NCI-H2107 treated with DMSO at 0.1 percent for 48 hours (cell line): ENCODE results near the gene SH3RF2.
"Not testable (repeated sequence)": the region's sequence is repeated elsewhere in the genome, so short reads cannot be mapped to it uniquely, and the experiment has no call there.

Experiments used
- DNase-seq: peaks from one replicate; lab custom pipeline; 2025; ENCODE audit not compliant: unreplicated experiment; lab: John Stamatoyannopoulos, UW

The SH3RF2 gene, protein sequence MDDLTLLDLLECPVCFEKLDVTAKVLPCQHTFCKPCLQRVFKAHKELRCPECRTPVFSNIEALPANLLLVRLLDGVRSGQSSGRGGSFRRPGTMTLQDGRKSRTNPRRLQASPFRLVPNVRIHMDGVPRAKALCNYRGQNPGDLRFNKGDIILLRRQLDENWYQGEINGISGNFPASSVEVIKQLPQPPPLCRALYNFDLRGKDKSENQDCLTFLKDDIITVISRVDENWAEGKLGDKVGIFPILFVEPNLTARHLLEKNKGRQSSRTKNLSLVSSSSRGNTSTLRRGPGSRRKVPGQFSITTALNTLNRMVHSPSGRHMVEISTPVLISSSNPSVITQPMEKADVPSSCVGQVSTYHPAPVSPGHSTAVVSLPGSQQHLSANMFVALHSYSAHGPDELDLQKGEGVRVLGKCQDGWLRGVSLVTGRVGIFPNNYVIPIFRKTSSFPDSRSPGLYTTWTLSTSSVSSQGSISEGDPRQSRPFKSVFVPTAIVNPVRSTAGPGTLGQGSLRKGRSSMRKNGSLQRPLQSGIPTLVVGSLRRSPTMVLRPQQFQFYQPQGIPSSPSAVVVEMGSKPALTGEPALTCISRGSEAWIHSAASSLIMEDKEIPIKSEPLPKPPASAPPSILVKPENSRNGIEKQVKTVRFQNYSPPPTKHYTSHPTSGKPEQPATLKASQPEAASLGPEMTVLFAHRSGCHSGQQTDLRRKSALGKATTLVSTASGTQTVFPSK

DNA sequence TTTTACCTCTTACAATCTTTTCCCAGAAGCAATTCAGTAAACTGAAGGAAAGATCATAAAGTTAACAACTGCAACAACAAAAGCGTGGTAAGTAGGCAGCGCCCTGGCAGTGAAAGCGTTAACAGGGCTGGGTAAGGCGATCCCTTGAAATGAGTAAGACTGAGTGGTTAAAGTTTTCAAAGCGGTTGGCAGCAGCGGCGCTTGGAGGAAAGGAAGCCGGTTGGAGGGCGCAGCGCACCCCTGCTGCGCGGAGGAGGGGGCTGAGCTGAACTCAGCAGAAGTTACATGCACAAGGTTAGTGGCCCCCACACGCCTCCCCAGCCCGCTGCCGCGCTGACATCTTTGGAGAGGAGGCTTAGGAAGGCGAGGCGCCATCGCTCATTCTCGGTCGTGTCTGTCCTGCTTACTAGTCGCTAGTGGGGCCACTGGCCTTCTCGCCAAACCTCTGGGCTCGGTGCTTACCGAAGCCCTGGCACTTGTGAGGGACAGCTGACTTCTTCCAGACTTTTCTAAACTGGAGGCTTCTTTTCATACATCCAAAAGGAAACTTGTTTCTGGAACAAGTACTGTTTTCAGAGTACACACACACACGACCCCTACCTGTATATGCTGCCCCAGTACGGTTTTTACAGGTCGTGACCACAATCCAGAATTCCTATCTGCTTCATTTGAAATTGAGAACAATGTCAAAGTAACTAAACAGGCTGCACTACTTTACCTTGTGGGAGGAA, at the start of gene SH3RF2:
Gene SH3RF2 (plus strand): TSS at position 178 of the 731 bp plus-strand sequence. CDS start 1,351 bp downstream, outside the sequence.
- no peak for DNase-seq

GRCh38 chr5:145887217-145887616, 49.2 kb upstream of the SH3RF2 start:
- no peak for DNase-seq

GRCh38 chr5:145887976-145888574, 48.3 kb upstream of the SH3RF2 start:
- DNase-seq: no peak

DNA sequence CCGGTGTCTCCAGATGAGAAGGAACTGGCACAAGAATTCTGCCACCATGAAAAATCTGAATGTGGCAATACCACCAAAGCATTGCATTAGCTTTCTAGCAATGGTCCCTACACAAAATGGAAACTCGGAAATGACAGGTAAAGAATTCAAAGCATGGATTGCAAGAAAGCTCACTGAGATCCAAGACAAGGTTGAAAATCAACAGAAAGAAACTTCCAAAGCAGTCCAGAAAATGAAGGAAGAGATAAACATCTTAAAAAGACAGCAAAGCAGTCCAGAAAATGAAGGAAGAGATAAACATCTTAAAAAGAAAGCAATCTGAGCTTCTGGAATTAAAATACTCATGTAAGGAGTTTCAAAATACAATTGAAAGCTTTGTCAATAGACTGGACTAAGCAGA, 46.8 kb upstream of the SH3RF2 start:
- DNase-seq: no peak

DNA sequence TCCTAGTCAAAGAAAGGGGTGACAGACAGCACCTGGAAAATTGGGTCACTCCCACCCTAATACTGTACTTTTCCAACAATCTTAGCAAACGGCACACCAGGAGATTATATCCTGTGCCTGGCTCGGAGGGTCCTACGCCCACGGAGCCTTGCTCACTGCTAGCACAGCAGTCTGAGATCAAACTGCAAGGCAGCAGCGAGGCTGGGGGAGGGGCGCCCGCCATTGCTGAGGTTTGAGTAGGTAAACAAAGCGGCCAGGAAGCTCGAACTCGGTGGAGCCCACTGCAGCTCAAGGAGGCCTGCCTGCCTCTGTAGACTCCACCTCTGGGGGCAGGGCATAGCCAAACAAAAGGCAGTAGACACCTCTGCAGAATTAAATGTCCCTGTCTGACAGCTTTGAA, 45.0 kb upstream of the SH3RF2 start:
- DNase-seq: not testable (repeated sequence)

- no peak for DNase-seq
Observed at GRCh38 chr5:145898171-145898570, 38.2 kb upstream of the SH3RF2 start.

DNA sequence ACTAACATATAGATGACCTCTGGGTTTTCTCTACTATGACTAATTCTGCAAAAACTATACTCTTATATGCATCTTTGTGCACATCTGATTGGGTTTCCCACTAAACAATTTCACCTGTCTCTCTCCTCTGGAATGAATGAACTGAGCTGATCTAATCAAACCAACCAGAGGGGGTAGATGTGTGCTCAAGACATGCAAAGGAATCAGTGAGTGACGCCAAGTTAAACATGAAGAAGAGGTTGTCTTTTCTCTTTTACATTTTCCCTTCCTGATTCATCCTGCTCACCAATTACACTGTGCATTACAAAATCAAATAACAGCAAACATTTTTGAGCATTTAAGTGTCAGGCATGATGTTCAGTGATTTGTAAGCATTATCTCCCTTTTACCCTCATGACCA, 34.0 kb upstream of the SH3RF2 start:
- DNase-seq: no peak

- no peak for DNase-seq
Observed at GRCh38 chr5:145903113-145903512, 33.3 kb upstream of the SH3RF2 start.

GRCh38 chr5:145903867-145904266, 32.5 kb upstream of the SH3RF2 start:
- no peak for DNase-seq

- DNase-seq: no peak
Observed at GRCh38 chr5:145904743-145905142, 31.6 kb upstream of the SH3RF2 start.

DNA sequence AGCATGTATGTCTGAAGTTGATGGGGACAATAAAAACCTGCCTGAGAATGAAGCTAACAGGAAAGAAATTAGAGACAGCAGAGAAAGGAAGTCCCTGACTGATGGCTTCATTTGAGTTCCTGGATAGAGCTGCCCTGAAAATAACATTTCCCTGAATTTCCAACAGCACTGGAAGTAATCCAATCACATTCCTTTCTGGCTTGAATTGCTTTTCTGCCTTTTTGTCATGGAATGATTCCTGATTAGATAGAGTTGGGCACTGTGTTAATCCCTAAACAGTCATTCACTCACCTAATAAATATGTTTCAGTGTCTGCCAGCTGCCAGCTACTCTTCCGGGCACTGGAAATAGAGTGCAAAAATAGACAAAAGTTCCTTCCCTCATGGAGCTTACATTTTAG, 30.0 kb upstream of the SH3RF2 start:
- DNase-seq: no peak

DNA sequence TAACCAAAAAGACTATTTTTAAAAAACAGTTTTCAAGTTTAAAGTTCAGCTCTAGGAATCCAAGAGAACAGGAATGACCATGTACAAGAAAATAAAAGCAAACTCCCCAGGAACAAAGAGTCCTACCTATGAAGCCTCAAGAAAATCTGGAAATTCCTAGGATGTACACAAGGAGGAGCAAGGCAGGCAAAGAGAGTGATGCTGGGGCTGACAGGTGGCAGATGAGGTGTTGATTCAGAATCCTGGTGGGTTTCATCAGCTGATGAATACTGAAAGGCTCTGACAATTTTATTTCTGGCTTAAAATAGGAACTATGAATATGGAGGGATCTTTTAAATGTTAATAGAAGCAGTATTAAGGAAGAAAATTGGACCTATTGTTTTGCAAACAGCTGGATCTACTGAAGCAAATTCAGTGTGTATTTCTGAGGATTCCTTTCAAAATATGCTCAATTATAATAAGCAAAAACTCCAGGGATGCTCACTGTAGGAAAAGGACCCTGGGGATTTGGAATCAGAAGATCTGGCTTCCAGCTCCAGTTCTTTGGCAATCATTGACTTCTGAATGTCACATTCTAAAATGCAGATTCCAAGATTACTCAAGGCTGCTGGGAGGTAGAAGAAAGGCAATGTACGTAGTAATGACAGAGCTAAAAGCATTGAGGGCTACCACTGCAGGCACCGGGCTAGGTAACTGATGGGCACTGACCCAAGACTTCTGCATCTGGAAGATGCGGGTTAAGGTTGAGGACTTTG, 28.0 kb upstream of the SH3RF2 start:
- no peak for DNase-seq

- DNase-seq: no peak
Observed at GRCh38 chr5:145911164-145911563, 25.2 kb upstream of the SH3RF2 start.

GRCh38 chr5:145912019-145912418, 24.4 kb upstream of the SH3RF2 start:
- DNase-seq: no peak

DNA sequence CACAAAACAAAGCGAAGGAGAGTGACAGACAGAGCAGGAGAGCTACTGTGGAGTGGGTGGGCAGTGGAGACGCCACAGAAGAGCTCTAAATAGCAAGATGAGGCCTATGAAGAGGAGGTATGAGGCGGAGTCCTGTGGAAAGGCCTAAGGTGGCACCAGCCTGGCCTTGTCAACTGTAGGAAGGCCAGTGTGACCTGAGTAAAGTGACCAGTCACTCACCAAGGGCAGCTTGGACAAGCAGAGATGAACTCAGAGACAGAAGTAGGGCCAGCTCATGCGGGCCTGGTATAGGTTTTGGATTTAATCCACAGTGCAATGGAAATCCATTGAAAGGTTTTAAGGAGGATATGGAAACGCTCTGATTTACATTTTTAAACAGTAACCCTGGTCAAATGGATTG, 23.8 kb upstream of the SH3RF2 start:
- DNase-seq: no peak

DNA sequence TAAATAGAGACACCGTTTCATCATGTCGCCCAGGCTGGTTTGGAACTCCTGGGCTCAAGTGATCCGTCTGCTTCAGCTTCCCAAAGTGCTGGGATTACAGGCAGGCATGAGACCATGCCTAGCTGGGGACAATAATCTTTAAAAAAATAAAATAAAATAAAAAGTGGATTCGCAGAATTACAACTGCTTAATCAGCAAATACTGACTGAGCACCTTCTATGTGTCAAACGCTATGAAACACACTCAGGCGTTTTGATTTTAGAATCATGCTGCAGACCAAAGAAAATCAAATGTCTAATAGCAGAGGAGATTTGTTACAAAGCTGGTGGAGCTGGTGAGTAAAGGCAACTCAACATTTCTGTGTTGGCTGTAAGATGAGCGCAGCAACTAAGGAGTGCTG, 22.7 kb upstream of the SH3RF2 start:
- DNase-seq: no peak

DNA sequence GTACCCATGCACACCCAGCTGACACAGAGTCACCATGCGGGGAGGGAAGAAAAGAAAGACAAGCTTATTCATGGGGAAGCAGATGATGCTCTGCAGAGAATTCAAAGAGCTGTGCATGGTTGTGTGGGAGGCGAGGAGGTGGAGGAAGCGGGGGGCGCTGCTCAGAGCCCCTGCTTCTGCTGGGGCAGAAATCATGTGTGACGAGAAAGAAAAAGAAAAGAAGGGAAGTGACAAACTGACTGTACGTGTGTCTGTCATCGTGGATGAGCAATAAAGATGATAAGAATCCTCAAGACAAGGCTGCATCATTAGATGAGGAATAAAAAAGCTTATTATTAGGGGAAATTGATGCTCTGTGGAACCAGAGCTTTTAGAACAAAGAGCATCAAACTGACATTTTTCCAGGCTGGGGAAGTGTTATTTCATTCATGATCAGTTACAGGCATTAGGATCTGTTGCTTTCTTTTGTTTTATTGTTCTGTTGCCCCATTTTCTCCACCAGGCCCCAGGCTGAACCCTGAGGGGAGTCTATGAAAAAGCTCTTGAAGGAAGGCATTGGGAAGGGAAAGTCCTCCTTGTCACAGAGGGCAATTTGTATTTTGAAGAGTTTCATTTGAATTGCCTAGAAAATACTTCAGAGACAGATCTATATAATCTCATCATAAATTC, 20.3 kb upstream of the SH3RF2 start:
- no peak for DNase-seq

DNA sequence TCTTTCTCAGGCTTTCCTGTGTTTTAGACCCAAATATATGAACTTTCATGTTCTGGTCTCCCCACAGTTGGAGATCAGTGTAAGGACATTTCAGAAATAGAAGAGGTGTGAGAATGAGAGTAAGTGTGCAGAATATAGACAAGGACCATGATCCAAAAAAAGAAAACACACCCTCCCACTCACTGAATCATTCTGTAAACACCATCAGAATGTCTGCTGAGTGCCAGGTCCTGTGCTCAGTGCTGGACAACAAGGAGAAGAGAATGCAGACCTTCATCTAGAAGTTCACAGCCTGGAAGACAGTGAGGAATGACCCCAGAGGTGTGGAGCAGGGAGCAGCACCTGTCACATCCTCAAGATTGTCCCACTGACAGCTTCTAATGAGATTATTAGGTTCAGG, 19.1 kb upstream of the SH3RF2 start:
- DNase-seq: no peak

DNA sequence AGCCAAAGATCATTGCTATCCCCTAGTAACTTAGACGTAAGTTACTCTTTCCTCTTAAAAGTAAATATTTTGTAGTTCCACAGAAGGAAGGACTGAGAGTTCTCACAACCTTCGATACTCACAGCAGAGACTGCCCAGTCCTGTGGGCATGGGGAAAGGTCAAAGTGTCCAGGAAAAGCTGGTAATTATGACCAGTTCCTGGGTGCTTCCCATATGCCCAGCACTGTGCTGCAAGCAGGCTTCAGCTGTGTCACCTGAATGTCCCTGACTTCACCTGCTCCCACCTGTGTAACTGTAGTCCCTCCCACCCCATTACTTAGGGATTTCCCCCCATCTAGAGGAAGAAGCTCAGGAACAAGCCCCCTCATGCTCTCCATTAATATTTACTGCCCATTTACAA, 18.0 kb upstream of the SH3RF2 start:
- DNase-seq: no peak

GRCh38 chr5:145919413-145919812, 17.0 kb upstream of the SH3RF2 start:
- no peak for DNase-seq
